ENCODE results near the gene NPAS4. TPM values are rescaled to one million over a fixed set of nuclear protein-coding genes. Genes with fewer than 3 reads are reported as not detected.
"Not testable (repeated sequence)": the region's sequence is repeated elsewhere in the genome, so short reads cannot be mapped to it uniquely, and the experiment has no call there.

Gene NPAS4
- total RNA-seq, 4 donors from 2014 or later: not detected

DNA sequence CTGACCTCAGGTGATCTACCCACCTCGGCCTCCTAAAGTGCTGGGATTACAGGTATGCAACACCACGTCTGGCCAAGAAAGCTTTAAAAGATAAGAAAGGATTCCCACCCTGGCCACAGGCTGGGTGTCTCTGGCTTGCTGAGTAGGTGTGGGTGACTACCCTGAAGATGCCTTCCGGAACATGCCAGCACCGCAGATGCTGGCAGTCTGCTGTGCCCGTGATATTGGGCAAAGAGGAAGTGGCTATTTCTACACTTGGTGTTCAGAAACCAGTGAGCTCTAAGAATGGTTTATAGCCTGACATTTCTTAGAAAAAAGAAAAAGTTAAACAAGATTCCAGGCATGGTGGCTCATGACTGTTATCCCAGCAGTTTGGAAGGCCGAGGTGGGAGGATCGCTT, 11.8 kb downstream of the NPAS4 start:
- H3K4me3 ChIP-seq: no peak overlapping the region
- 88% methylated on average over 7 of the region's 7 CpGs for WGBS
- no peaks in the 10 kb centered on the region for H3K9me3 ChIP-seq
- DNase-seq (ENCODE audit: low spot score in 2 of 2): no peak
- no peak overlapping the region for H3K27ac ChIP-seq
- H3K4me1 ChIP-seq: peaks cover 3% of the 10 kb centered on the region
- H3K36me3 ChIP-seq: peaks cover 43% of the 10 kb centered on the region
- no peak for TF ChIP-seq EP300 (IDR thresholded peaks at IDR 0.05)
- no peak for TF ChIP-seq POLR2AphosphoS5 (IDR thresholded peaks at IDR 0.05)
- no peak for TF ChIP-seq POLR2A (IDR thresholded peaks at IDR 0.05)
- TF ChIP-seq, protein P1, sequence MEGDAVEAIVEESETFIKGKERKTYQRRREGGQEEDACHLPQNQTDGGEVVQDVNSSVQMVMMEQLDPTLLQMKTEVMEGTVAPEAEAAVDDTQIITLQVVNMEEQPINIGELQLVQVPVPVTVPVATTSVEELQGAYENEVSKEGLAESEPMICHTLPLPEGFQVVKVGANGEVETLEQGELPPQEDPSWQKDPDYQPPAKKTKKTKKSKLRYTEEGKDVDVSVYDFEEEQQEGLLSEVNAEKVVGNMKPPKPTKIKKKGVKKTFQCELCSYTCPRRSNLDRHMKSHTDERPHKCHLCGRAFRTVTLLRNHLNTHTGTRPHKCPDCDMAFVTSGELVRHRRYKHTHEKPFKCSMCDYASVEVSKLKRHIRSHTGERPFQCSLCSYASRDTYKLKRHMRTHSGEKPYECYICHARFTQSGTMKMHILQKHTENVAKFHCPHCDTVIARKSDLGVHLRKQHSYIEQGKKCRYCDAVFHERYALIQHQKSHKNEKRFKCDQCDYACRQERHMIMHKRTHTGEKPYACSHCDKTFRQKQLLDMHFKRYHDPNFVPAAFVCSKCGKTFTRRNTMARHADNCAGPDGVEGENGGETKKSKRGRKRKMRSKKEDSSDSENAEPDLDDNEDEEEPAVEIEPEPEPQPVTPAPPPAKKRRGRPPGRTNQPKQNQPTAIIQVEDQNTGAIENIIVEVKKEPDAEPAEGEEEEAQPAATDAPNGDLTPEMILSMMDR (IDR thresholded peaks at IDR 0.05): no peak
- H3K27me3 ChIP-seq: no peaks in the 10 kb centered on the region

DNA sequence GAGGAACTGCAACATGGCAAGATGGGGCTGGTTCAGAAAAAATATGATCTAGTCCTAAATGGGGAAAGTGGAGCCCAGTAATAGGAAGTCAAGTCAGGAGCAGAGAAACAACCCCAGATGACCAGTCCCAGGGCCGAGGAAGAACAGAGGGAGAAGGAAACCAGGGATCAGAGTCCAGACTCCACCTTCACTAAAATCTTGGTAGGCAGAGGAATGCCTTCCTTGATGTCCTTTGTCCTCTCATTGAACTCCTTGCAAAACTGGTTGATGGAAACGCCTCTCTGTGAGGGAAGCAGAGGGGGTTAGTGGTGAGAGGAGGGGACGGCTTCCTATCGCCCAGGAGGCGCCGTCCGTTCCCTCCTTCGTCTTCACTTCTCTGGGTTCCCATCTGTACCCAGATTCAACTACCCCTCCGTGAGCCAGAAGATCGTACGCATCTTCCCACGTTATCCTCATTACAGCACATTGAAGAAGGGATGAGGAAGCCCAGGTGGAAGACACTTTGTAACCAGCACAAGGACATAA, 17.2 kb downstream of the NPAS4 start:
- WGBS: 12% methylated on average over 12 of the region's 12 CpGs
- Histone ChIP-seq H3K9me3 (no peaks in the 10 kb centered on the region), H3K4me1 (peaks cover 11% of the 10 kb centered on the region), H3K36me3 (peaks cover 38% of the 10 kb centered on the region), H3K4me3 (peak overlapping the region; percentile 98), H3K27ac (peak overlapping the region; percentile 76), H3K27me3 (no peaks in the 10 kb centered on the region)
- DNase-seq (ENCODE audit: low spot score in 2 of 2): no peak
- TF ChIP-seq POLR2AphosphoS5 (IDR thresholded peaks at IDR 0.05) (no peak), POLR2A (IDR thresholded peaks at IDR 0.05) (no peak), EP300 (IDR thresholded peaks at IDR 0.05) (no peak)
- TF ChIP-seq, protein P1 (IDR thresholded peaks at IDR 0.05): no peak

DNA sequence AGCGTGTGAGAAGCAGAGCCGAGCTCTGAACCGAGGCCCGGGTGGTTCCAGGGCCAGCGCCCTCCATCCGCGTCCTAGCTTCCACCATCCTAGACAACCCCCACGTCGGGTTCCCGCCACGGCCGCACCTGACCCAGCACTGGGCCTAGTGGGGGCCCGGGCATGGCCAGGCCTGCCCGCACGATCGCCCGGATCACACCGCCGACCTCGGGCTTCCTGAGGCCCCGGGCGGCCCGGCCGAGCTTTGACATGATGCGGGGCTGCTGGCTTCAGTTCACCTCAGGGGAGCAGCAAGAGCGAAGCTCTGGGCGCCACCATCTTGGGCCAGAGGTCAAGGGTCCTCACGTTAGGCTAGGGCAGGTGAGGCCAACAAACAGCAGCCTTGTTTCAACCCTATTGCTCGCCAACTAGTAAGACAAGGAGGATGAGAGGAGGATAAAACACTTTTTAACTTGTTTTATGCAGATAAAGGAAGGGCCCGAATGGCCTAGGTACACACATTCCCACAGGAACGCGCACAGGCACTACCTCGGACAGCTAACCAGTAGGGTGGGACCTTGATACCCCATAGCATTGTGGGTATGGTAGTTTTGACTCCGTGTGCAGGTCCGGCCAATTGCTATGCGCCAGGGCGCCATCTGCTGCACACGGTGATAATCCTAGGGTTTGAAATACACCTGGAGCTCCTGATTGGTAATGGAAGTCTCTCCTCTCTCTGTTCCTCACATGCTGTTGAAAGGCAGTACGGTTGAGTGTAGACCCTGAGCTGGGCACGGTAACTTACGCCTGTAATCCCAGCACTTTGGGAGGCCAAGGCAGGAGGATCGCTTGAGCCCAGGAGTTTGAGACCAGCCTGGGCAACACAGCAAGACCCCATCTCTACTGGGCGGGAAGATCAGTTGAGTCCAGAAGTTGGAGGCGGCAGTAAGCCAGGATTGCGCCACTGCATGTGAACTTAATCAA, 17.9 kb downstream of the NPAS4 start, which contains the start of gene MRPL11:
Gene MRPL11, minus strand, starts transcription at position 345 of the 963 bp plus-strand sequence. Its CDS starts 94 bp downstream, at position 251.
- no peaks in the 10 kb centered on the region for H3K27me3 ChIP-seq
- H3K36me3 ChIP-seq: peaks cover 30% of the 10 kb centered on the region
- peaks cover 11% of the 10 kb centered on the region for H3K4me1 ChIP-seq
- H3K27ac ChIP-seq: peak within 1 kb of the TSS; percentile 76
- H3K9me3 ChIP-seq: no peaks in the 10 kb centered on the region
- peak; percentile 86 to 90 for DNase-seq (ENCODE audit: low spot score in 2 of 2)
- TF ChIP-seq, protein P1 (IDR thresholded peaks at IDR 0.05): peak; percentile 8 to 63
- no peak for TF ChIP-seq POLR2AphosphoS5 (IDR thresholded peaks at IDR 0.05)
- 12% methylated on average over 27 of the region's 45 CpGs for WGBS
- peak within 1 kb of the TSS; percentile 98 for H3K4me3 ChIP-seq

DNA sequence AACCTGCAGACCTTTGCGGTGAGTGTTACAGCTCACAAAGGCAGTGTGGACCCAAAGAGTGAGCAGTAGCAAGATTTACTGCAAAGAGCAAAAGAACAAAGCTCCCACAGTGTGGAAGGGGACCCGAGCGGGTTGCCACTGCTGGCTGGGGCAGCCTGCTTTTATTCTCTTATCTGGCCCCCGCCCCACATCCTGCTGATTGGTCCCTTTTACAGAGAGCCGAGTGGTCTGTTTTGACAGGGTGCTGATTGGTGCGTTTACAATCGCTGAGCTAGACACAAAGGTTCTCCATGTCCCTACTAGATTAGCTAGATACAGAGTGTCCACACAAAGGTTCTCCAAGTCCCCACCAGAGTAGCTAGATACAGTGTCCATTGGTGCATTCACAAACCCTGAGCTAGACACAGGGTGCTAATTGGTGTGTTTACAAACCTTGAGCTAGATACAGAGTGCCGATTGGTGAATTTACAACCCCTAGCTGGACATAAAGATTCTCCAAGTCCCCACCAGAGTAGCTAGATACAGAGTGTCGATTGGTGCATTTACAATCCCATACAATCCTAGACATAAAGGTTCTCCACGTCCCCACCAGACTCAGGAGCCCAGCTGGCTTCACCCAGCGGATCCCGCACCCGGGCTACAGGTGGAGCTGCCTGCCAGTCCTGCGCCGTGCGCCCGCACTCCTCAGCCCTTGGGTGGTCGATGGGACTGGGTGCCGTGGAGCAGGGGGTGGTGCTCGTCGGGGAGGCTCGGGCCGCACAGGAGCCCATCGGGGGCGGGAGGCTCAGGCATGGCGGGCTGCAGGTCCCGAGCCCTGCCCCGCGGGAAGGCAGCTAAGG, 19.5 kb downstream of the NPAS4 start:
- not testable (repeated sequence) for H3K27ac ChIP-seq; DNase-seq (ENCODE audit: low spot score in 2 of 2); H3K4me3 ChIP-seq; H3K27me3 ChIP-seq; H3K9me3 ChIP-seq
- peaks cover 18% of the 10 kb centered on the region for H3K36me3 ChIP-seq
- WGBS: 79% methylated on average over 7 of the region's 29 CpGs
- peaks cover 11% of the 10 kb centered on the region for H3K4me1 ChIP-seq

DNA sequence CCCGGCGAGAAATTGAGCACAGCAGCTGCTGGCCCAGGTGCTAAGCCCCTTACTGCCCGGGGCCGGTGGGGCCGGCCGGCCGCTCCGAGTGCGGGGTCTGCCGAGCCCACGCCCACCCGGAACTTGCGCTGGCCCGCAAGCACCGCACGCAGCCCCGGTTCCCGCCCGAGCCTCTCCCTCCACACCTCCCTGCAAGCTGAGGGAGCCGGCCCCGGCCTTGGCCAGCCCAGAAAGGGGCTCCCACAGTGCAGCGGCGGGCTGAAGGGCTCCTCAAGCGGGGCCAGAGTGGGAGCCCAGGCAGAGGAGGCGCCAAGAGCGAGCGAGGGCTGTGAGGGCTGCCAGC, 20.1 kb downstream of the NPAS4 start:
- H3K4me1 ChIP-seq: peaks cover 11% of the 10 kb centered on the region
- 90% methylated on average over 4 of the region's 27 CpGs for WGBS
- not testable (repeated sequence) for DNase-seq (ENCODE audit: low spot score in 2 of 2); H3K27ac ChIP-seq; H3K9me3 ChIP-seq; H3K4me3 ChIP-seq; H3K27me3 ChIP-seq
- H3K36me3 ChIP-seq: peaks cover 13% of the 10 kb centered on the region

DNA sequence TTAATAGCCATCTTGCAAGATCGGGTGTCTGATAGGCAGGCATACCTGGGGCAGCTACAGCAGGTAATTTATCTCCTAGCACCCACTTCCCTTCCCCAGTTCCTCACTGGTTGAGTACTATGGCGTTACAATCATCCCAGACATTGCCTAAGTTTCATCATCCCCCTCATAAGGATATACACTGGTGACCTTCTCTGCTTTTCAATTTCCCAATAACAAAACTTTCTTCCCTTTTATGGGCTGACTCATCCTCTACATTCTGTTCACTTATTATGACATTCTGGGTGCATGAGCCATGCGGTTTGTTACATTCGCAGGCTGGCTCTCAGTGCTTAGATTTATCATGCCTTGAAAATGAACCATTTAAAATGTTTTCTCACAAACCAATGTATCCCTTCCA, 22.8 kb downstream of the NPAS4 start:
- no peak for DNase-seq (ENCODE audit: low spot score in 2 of 2)
- TF ChIP-seq POLR2AphosphoS5 (IDR thresholded peaks at IDR 0.05): no peak
- TF ChIP-seq EP300 (IDR thresholded peaks at IDR 0.05): no peak
- TF ChIP-seq, protein P1 (IDR thresholded peaks at IDR 0.05): no peak
- no peak for TF ChIP-seq POLR2A (IDR thresholded peaks at IDR 0.05)
- no peaks in the 10 kb centered on the region for H3K9me3 ChIP-seq

More for the DNA sequence above, 22.8 kb downstream of the NPAS4 start:
- Histone ChIP-seq H3K27me3 (no peaks in the 10 kb centered on the region), H3K27ac (no peak overlapping the region), H3K4me3 (no peak overlapping the region), H3K36me3 (no peaks in the 10 kb centered on the region), H3K4me1 (no peaks in the 10 kb centered on the region)
- WGBS: 86% methylated on average over 4 of the region's 4 CpGs
